Hepatocyte (in vitro differentiated cells): ENCODE results near the gene TASP1. TPM values are rescaled to one million over a fixed set of nuclear protein-coding genes. Genes with fewer than 3 reads are reported as not detected.

Experiments used
- DNase-seq: peaks from one replicate; pipeline ENCODE4 v3.0.0-alpha.2; 2016; ENCODE audit warnings: low spot score
- H2AFZ ChIP-seq: fragments of 200-600 bp; sonication (generic); 2 replicates; pipeline ENCODE4 v1.6.0; 2016; ENCODE audit warnings: antibody characterized with exemption, mild to moderate bottlenecking
- H3K27ac ChIP-seq: fragments of 200-600 bp; sonication (generic); 2 replicates; pipeline ENCODE4 v1.5.1; 2016; ENCODE audit warnings: mild to moderate bottlenecking
- H3K27me3 ChIP-seq: fragments of 200-600 bp; sonication (generic); 2 replicates; pipeline ENCODE4 v1.6.1; 2016
- H3K36me3 ChIP-seq: fragments of 200-600 bp; sonication (generic); replicated peaks from 2 replicates; pipeline ENCODE4 v1.5.1; 2016; ENCODE audit warnings: low read depth; ENCODE audit not compliant: insufficient read depth
- H3K4me1 ChIP-seq: fragments of 200-600 bp; sonication (generic); 2 replicates; pipeline ENCODE4 v1.5.1; 2016; ENCODE audit warnings: mild to moderate bottlenecking, moderate library complexity; ENCODE audit not compliant: insufficient read depth
- H3K4me2 ChIP-seq: fragments of 200-600 bp; sonication (generic); 2 replicates; pipeline ENCODE4 v1.6.0; 2016
- H3K4me3 ChIP-seq: fragments of 200-600 bp; sonication (generic); 2 replicates; pipeline ENCODE4 v1.5.1; 2016; ENCODE audit warnings: mild to moderate bottlenecking
- H3K79me2 ChIP-seq: fragments of 200-600 bp; sonication (generic); 2 replicates; pipeline ENCODE4 v1.6.0; 2017; ENCODE audit warnings: mild to moderate bottlenecking
- H3K9me2 ChIP-seq: fragments of 200-600 bp; sonication (generic); replicated peaks from 2 replicates; pipeline ENCODE4 v1.6.0; 2017; ENCODE audit warnings: mild to moderate bottlenecking; ENCODE audit not compliant: insufficient read depth
- H3K9me3 ChIP-seq: fragments of 200-600 bp; sonication (generic); 2 replicates; pipeline ENCODE4 v1.5.1; 2016; ENCODE audit warnings: low read depth, mild to moderate bottlenecking
- H4K20me1 ChIP-seq: fragments of 200-600 bp; sonication (generic); 2 replicates; pipeline ENCODE4 v1.6.0; 2016; ENCODE audit warnings: mild to moderate bottlenecking; ENCODE audit not compliant: insufficient read depth, poor library complexity, severe bottlenecking
- CTCF ChIP-seq: fragments of 200-600 bp; sonication (generic); IDR thresholded peaks from 2 replicates; pipeline ENCODE4 v1.5.1; 2016; ENCODE audit warnings: antibody characterized with exemption, mild to moderate bottlenecking; ENCODE audit not compliant: poor library complexity
- EZH2 ChIP-seq: fragments of 200-600 bp; sonication (generic); IDR thresholded peaks from 2 replicates; pipeline ENCODE4 v1.6.1; 2016; ENCODE audit warnings: antibody characterized with exemption, mild to moderate bottlenecking, borderline replicate concordance
- EZH2phosphoT487 ChIP-seq: fragments of 200-600 bp; sonication (generic); IDR thresholded peaks from one replicate; pipeline ENCODE4 v1.6.1; 2018; ENCODE audit warnings: antibody characterized with exemption, mild to moderate bottlenecking, low read depth, moderate library complexity; ENCODE audit not compliant: unreplicated experiment, severe bottlenecking
- WGBS: methylation state at CpG from one replicate; pipeline ENCODE4 v1.1.6; 2016; ENCODE audit warnings: low lambda C conversion rate; ENCODE audit errors: missing lambda C conversion rate; 5-methylcytosine and 5-hydroxymethylcytosine counted together
- polyA plus RNA-seq: library from polyadenylated mRNA; unstranded; fragments of >200 nt; fragmentation: Nextera tagmentation; extraction: Ambion mirVana; gene quantifications from 2 replicates; pipeline ENCODE4 v1.2.1, GENCODE V29; 2016
- total RNA-seq: library from RNA; depleted of rRNA; stranded (reverse); fragments of >200 nt; gene quantifications from 2 replicates; pipeline ENCODE4 v1.2.3, GENCODE V29; 2014

The TASP1 gene
- total and polyA plus RNA-seq, 2 experiments from 2014 or later, result 11.1 to 12.9 TPM

- no peak for DNase-seq
- WGBS, result 85% methylated on average over 5 of the region's 5 CpGs
- TF ChIP-seq EZH2phosphoT487 (no peak), CTCF (no peak), EZH2 (no peak)
These were observed 236.5 kb downstream of the TASP1 start for GRCh38 chr20:13402171-13402760.

GRCh38 chr20:13401596-13401995 is 237.1 kb downstream of the TASP1 start:
- Histone ChIP-seq H3K27me3 (no peaks in the 10 kb centered on the region), H3K4me2 (no peak overlapping the region), H3K9me2 (no peaks in the 10 kb centered on the region), H3K4me1 (no peaks in the 10 kb centered on the region), H3K79me2 (no peaks in the 10 kb centered on the region), H3K27ac (no peak overlapping the region), H3K36me3 (no peaks in the 10 kb centered on the region), H3K9me3 (no peaks in the 10 kb centered on the region), H4K20me1 (no peaks in the 10 kb centered on the region), H2AFZ (no peak overlapping the region), H3K4me3 (no peak overlapping the region)
- 81% methylated on average over 1 of the region's 1 CpG for WGBS
- TF ChIP-seq EZH2 (no peak), CTCF (no peak), EZH2phosphoT487 (no peak)
- no peak for DNase-seq

More at GRCh38 chr20:13402171-13402760, 236.5 kb downstream of the TASP1 start:
- H3K79me2 ChIP-seq, result no peaks in the 10 kb centered on the region
- H4K20me1 ChIP-seq, result no peaks in the 10 kb centered on the region
- H2AFZ ChIP-seq, result no peak overlapping the region
- no peak overlapping the region for H3K4me3 ChIP-seq
- no peak overlapping the region for H3K27ac ChIP-seq
- no peak overlapping the region for H3K4me2 ChIP-seq
- H3K4me1 ChIP-seq, result no peaks in the 10 kb centered on the region
- no peaks in the 10 kb centered on the region for H3K27me3 ChIP-seq
- no peaks in the 10 kb centered on the region for H3K9me3 ChIP-seq
- H3K36me3 ChIP-seq, result no peaks in the 10 kb centered on the region
- H3K9me2 ChIP-seq, result no peaks in the 10 kb centered on the region

DNA sequence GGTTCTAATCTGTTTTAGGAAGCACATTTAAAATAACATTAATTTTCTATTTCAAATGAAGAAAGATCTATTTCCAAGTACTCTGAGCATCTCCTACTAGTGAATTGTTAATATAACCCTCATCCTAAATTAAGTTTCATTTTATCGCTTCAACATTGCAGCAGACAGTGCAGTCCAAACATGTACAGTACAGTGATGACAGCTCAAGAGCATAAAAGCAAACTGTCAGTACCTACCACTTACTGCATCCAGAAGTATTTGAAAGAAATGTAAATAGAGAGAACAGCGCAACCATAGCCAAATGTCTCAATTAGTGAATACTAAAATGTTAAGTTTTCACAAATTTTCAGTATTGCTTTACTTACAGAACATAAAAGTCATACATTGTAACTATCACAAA is 238.3 kb downstream of the TASP1 start:
- H3K9me2 ChIP-seq, result no peaks in the 10 kb centered on the region
- H3K79me2 ChIP-seq, result no peaks in the 10 kb centered on the region
- no peaks in the 10 kb centered on the region for H4K20me1 ChIP-seq
- no peak for TF ChIP-seq CTCF
- no peak for TF ChIP-seq EZH2phosphoT487
- TF ChIP-seq EZH2, result no peak
- no peaks in the 10 kb centered on the region for H3K27me3 ChIP-seq
- H3K36me3 ChIP-seq, result no peaks in the 10 kb centered on the region
- no peaks in the 10 kb centered on the region for H3K9me3 ChIP-seq
- no peak for DNase-seq
- H3K4me2 ChIP-seq, result no peak overlapping the region
- no peaks in the 10 kb centered on the region for H3K4me1 ChIP-seq
- no peak overlapping the region for H3K27ac ChIP-seq
- 88% methylated on average over 2 of the region's 2 CpGs for WGBS
- H2AFZ ChIP-seq, result no peak overlapping the region
- H3K4me3 ChIP-seq, result no peak overlapping the region

- WGBS, result 71% methylated on average over 1 of the region's 1 CpG
- H3K4me1 ChIP-seq, result no peaks in the 10 kb centered on the region
- no peak for TF ChIP-seq CTCF
- no peak for TF ChIP-seq EZH2
- TF ChIP-seq EZH2phosphoT487, result no peak
These were observed 241.4 kb downstream of the TASP1 start for GRCh38 chr20:13397300-13397724.

More at GRCh38 chr20:13397300-13397724, 241.4 kb downstream of the TASP1 start:
- no peak overlapping the region for H3K4me3 ChIP-seq
- no peak overlapping the region for H2AFZ ChIP-seq
- H3K4me2 ChIP-seq, result no peak overlapping the region
- no peaks in the 10 kb centered on the region for H3K9me2 ChIP-seq
- no peaks in the 10 kb centered on the region for H3K79me2 ChIP-seq
- DNase-seq, result no peak
- no peaks in the 10 kb centered on the region for H4K20me1 ChIP-seq
- no peaks in the 10 kb centered on the region for H3K36me3 ChIP-seq
- no peak overlapping the region for H3K27ac ChIP-seq
- no peaks in the 10 kb centered on the region for H3K9me3 ChIP-seq
- no peaks in the 10 kb centered on the region for H3K27me3 ChIP-seq
